ENCODE data around the gene AATF. TPM values are rescaled to one million over a fixed set of nuclear protein-coding genes. Genes with fewer than 3 reads are reported as not detected.

Gene AATF
- polyA plus RNA-seq, 1 experiment, result 16.7 TPM

DNA sequence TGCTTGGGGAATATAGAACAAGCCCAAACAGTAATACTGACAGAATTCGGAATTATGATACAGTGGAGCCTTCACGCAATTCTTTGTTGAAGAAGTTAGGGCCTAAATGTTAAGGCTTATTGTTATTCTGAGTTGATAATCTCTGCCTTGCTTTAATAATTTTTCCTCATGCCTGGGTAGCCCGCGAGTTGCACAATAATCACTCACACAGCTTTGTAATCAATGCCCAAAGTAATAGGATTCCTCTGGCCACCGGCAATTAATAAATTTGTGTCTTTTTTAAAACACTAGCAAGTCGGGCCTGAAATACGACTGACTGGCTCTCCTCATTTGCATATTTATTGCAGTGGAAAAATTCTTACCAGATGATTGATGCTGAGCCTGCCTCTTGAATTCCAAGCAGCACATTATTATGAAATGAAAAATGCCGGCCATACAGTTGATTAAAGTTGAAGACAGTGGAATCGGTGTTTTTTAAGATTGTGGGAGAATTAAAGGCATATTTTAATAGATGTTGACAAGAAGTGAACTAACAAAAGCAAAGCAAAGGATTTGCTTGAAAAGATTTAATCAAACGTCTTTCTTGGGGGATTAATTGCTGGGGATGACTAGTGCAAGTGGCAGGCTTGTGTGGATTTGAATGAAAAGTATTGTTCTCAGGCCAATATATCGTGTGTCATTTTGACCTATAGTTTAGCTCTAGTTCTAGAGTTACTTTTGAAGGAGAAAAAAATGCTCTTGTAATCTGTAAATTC, 30.2 kb downstream of the AATF start:
- no peaks in the 10 kb centered on the region for H3K36me3 ChIP-seq (ENCODE audit: control insufficient read depth, insufficient read depth, low read length)
- TF ChIP-seq, protein P1, sequence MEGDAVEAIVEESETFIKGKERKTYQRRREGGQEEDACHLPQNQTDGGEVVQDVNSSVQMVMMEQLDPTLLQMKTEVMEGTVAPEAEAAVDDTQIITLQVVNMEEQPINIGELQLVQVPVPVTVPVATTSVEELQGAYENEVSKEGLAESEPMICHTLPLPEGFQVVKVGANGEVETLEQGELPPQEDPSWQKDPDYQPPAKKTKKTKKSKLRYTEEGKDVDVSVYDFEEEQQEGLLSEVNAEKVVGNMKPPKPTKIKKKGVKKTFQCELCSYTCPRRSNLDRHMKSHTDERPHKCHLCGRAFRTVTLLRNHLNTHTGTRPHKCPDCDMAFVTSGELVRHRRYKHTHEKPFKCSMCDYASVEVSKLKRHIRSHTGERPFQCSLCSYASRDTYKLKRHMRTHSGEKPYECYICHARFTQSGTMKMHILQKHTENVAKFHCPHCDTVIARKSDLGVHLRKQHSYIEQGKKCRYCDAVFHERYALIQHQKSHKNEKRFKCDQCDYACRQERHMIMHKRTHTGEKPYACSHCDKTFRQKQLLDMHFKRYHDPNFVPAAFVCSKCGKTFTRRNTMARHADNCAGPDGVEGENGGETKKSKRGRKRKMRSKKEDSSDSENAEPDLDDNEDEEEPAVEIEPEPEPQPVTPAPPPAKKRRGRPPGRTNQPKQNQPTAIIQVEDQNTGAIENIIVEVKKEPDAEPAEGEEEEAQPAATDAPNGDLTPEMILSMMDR (IDR thresholded peaks at IDR 0.05; ENCODE audit: insufficient read depth, low read depth, low read length), result no peak
- no peaks in the 10 kb centered on the region for H3K27me3 ChIP-seq (ENCODE audit: control insufficient read depth, insufficient read depth, low read length)
- DNase-seq (ENCODE audit: low read depth), result no peak
- ChIA-PET POLR2A (no interaction called here), CTCF (interaction anchor here (1.7 kb wide), 1 partner anchor 394 kb away, joined by 3 read pairs; no protein-coding TSS in a partner anchor)
- no peak overlapping the region for H3K4me3 ChIP-seq (ENCODE audit: low read depth, low read length)

DNA sequence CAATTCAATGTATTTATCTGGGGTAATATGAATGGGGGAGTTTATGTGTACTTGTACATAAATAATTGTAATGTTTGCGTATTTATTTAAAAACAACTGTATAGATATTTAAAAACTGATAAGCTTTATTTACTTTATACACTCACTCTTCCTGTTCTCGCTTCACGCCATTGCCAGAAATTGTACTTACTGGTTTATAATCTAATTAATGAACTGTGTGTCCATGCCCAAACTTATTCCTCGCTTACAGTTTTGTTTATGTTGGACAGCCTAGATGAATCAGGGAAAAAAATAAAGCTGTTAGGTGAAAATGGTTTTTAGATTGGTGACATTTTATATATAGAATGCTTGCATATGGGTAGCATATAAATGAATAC, 30.8 kb downstream of the AATF start:
- ChIA-PET CTCF (interaction anchor here (1.7 kb wide), 1 partner anchor 394 kb away, joined by 3 read pairs; no protein-coding TSS in a partner anchor), POLR2A (no interaction called here)
- TF ChIP-seq, protein P1 (IDR thresholded peaks at IDR 0.05; ENCODE audit: insufficient read depth, low read depth, low read length), result no peak
- H3K36me3 ChIP-seq (ENCODE audit: control insufficient read depth, insufficient read depth, low read length), result no peaks in the 10 kb centered on the region
- no peak overlapping the region for H3K4me3 ChIP-seq (ENCODE audit: low read depth, low read length)
- H3K27me3 ChIP-seq (ENCODE audit: control insufficient read depth, insufficient read depth, low read length), result no peaks in the 10 kb centered on the region
- DNase-seq (ENCODE audit: low read depth), result no peak

DNA sequence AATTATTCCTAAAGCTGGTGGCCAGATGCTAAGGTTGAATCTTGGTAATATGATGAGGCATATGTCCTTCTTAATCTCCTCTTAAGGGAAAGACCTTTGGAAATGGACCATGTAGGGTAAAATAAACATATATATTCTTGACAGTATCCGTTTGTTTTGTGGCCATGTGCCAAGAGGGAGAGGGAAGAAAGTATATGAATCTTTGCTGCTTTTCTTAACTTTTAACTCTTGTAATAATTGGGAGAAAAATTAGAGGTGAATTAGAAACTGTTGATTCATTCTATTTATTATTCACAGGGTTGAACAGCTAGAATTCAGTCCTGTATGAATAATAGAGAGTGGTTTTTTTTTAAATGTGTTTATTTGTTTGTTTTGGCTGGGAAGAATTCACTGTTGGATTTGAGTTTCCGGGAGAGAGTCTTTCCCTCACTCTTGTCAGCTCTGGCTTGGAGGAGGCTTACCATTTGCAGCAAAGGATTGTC, 31.6 kb downstream of the AATF start:
- CTCF ChIA-PET, result no interaction called here
- Histone ChIP-seq H3K36me3 (ENCODE audit: control insufficient read depth, insufficient read depth, low read length) (no peaks in the 10 kb centered on the region), H3K4me3 (ENCODE audit: low read depth, low read length) (no peak overlapping the region), H3K27me3 (ENCODE audit: control insufficient read depth, insufficient read depth, low read length) (no peaks in the 10 kb centered on the region)
- no peak for DNase-seq (ENCODE audit: low read depth)
- TF ChIP-seq, protein P1 (IDR thresholded peaks at IDR 0.05; ENCODE audit: insufficient read depth, low read depth, low read length), result no peak
- POLR2A ChIA-PET, result interaction anchor here (0.5 kb wide), 1 partner anchor 1398 kb away, joined by 16 read pairs; no protein-coding TSS in a partner anchor

DNA sequence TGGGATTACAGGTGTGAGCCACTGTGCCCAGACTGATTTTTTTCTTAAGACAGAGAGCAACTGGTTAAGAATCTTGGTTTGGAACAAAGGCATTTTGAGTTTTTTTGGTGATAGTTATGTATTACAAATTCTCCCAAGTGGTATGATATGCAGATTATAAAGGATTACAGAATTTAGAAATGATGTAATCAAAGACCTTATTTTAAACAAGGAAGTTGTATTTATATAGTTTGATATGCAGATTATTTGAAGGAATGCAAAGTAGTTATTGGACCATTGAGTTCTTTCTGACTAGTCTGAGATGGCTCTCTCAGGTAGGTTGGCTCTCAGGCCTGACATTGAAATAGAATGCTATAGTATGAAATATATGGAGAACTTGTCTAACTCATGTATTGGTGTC, 34.9 kb downstream of the AATF start:
- Histone ChIP-seq H3K4me3 (ENCODE audit: low read depth, low read length) (no peak overlapping the region), H3K36me3 (ENCODE audit: control insufficient read depth, insufficient read depth, low read length) (peaks cover 4% of the 10 kb centered on the region), H3K27me3 (ENCODE audit: control insufficient read depth, insufficient read depth, low read length) (no peaks in the 10 kb centered on the region)
- no peak for DNase-seq (ENCODE audit: low read depth)
- POLR2A ChIA-PET, result no interaction called here
- TF ChIP-seq, protein P1 (IDR thresholded peaks at IDR 0.05; ENCODE audit: insufficient read depth, low read depth, low read length), result no peak
- CTCF ChIA-PET, result no interaction called here

DNA sequence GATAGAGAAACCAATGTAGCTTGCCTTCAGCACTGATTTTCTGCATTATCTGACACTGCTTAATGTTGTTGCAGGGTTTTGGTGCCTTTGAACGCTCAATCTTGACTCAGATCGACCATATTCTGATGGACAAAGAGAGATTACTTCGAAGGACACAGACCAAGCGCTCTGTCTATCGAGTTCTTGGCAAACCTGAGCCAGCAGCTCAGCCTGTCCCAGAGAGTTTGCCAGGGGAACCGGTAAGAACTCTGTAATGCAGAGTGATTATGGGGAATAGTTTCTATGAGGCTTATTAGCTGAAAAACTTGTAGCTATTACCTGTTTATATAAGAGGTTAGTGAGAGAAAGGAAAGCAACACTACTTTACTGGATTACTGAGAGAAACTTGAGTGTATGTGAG, 40.4 kb downstream of the AATF start:
- Histone ChIP-seq H3K27me3 (ENCODE audit: control insufficient read depth, insufficient read depth, low read length) (no peaks in the 10 kb centered on the region), H3K4me3 (ENCODE audit: low read depth, low read length) (no peak overlapping the region), H3K36me3 (ENCODE audit: control insufficient read depth, insufficient read depth, low read length) (peaks cover 11% of the 10 kb centered on the region)
- TF ChIP-seq, protein P1 (IDR thresholded peaks at IDR 0.05; ENCODE audit: insufficient read depth, low read depth, low read length), result no peak
- POLR2A ChIA-PET, result no interaction called here
- CTCF ChIA-PET, result no interaction called here
- DNase-seq (ENCODE audit: low read depth), result no peak

All from BJ (cell line).